Raji (cell line): ENCODE data around the gene DDX42.

Experiments
- POLR2A ChIP-seq: IDR thresholded peaks from 2 replicates; pipeline ENCODE4 v1.6.1; 2011; ENCODE audit warnings: low read depth, low read length, control low read depth; ENCODE audit not compliant: insufficient read depth

DDX42 gene

GRCh38 chr17:63854709-63855108, 80.7 kb downstream of the DDX42 start:
- no peak for TF ChIP-seq POLR2A

GRCh38 chr17:63855185-63855584, 81.2 kb downstream of the DDX42 start:
- no peak for TF ChIP-seq POLR2A

GRCh38 chr17:63859257-63859656, 85.3 kb downstream of the DDX42 start:
- TF ChIP-seq POLR2A = no peak
